ENCODE data around the gene HIRIP3.
A peak's percentile ranks its signal among the peaks of the same experiment; 100 is the strongest.

- TF ChIP-seq MAX (IDR thresholded peaks at IDR 0.05; ENCODE audit: low read depth) = peak; percentile 98
- no peak for TF ChIP-seq CTCF (IDR thresholded peaks at IDR 0.05)
- TF ChIP-seq GATA2 (CRISPR knock-in tag; IDR thresholded peaks at IDR 0.05) = no peak
- peak; percentile 87 for TF ChIP-seq POLR2AphosphoS5 (IDR thresholded peaks at IDR 0.05; ENCODE audit: low read depth, low read length)
- no peak for TF ChIP-seq SMC3 (IDR thresholded peaks at IDR 0.05; ENCODE audit: low read depth, low read length)
- no peak for TF ChIP-seq FOXM1 (IDR thresholded peaks at IDR 0.05; ENCODE audit: low read depth)
- no peak for TF ChIP-seq RCOR1 (IDR thresholded peaks at IDR 0.05; ENCODE audit: low read length)
- TF ChIP-seq JUND (IDR thresholded peaks at IDR 0.05) = no peak
- peak in 1 of 2 experiments; percentile 75; a peak in 3 of 4 replicates for TF ChIP-seq EP300 (IDR thresholded peaks at IDR 0.05; ENCODE audit: borderline replicate concordance in 1 of 2, low read depth in 1 of 2, low read length in 1 of 2)
These were observed 21.8 kb downstream of the HIRIP3 start, which contains the start of gene TAOK2 for GRCh38 chr16:29973384-29974246.
